Smooth muscle cell of the brain vasculature (primary cell): Measurements from ENCODE around the gene LCE3E.

Experiments used
- DNase-seq: peaks from one replicate; pipeline ENCODE4 v3.0.0-alpha.2; 2012; ENCODE audit warnings: low read depth, low spot score

Gene LCE3E

GRCh38 chr1:152516082-152516481 lies 50.5 kb downstream of the LCE3E start:
- no peak for DNase-seq
